GM18498 (cell line): Measurements from ENCODE around the gene IRF1.
"Not testable (repeated sequence)": the region's sequence is repeated elsewhere in the genome, so short reads cannot be mapped to it uniquely, and the experiment has no call there.

Experiments
- ATAC-seq: cut with Tn5 transposase; IDR thresholded peaks from one replicate; pipeline ENCODE4 v1.9.1; 2021; ENCODE audit warnings: mild to moderate bottlenecking, moderate library complexity; ENCODE audit not compliant: unreplicated experiment

The IRF1 gene

GRCh38 chr5:132487841-132488555, 2.6 kb downstream of the IRF1 start:
- no peak for ATAC-seq

- no peak for ATAC-seq
Measured at GRCh38 chr5:132487095-132487428, 3.5 kb downstream of the IRF1 start.

GRCh38 chr5:132486318-132487094, 4.1 kb downstream of the IRF1 start:
- ATAC-seq, result no peak

- no peak for ATAC-seq
Measured at GRCh38 chr5:132485641-132486317, 4.8 kb downstream of the IRF1 start.

GRCh38 chr5:132484876-132485640, 5.5 kb downstream of the IRF1 start:
- ATAC-seq, result not testable (repeated sequence)

GRCh38 chr5:132484391-132484725, 6.2 kb downstream of the IRF1 start:
- ATAC-seq, result no peak

- no peak for ATAC-seq
Measured at GRCh38 chr5:132483661-132484390, 6.7 kb downstream of the IRF1 start.

GRCh38 chr5:132483101-132483500, 7.5 kb downstream of the IRF1 start:
- ATAC-seq, result no peak

GRCh38 chr5:132481596-132482211, 8.9 kb downstream of the IRF1 start:
- no peak for ATAC-seq

- ATAC-seq, result no peak
Measured at GRCh38 chr5:132480893-132481595, 9.5 kb downstream of the IRF1 start.

GRCh38 chr5:132480546-132480892, 10.1 kb downstream of the IRF1 start:
- no peak for ATAC-seq

GRCh38 chr5:132480042-132480441, 10.5 kb downstream of the IRF1 start:
- ATAC-seq, result no peak

- no peak for ATAC-seq
Measured at GRCh38 chr5:132479111-132479951, 11.2 kb downstream of the IRF1 start.

GRCh38 chr5:132478366-132478871, 12.2 kb downstream of the IRF1 start:
- ATAC-seq, result no peak

GRCh38 chr5:132477784-132478365, 12.7 kb downstream of the IRF1 start:
- no peak for ATAC-seq

GRCh38 chr5:132476876-132477781, 13.4 kb downstream of the IRF1 start:
- no peak for ATAC-seq
